Epithelial cell of proximal tubule (primary cell): Measurements from ENCODE around the gene KANSL3. TPM values are rescaled to one million over a fixed set of nuclear protein-coding genes. Genes with fewer than 3 reads are reported as not detected.
A peak's percentile ranks its signal among the peaks of the same experiment; 100 is the strongest.

Experiments used
- DNase-seq: peaks from one replicate; pipeline ENCODE4 v3.0.0-alpha.2; 2011; ENCODE audit warnings: low read depth
- H3K4me3 ChIP-seq: 2 replicates; pipeline ENCODE4 v1.5.1; 2011; ENCODE audit warnings: low read depth, mild to moderate bottlenecking, low read length
- CTCF ChIP-seq: conservative IDR thresholded peaks from 2 replicates; pipeline ENCODE4 v1.5.1; 2012; ENCODE audit warnings: low read depth, mild to moderate bottlenecking, low read length
- total RNA-seq: library from RNA; depleted of rRNA; stranded (reverse); fragments of >200 nt; gene quantifications from 2 replicates; pipeline ENCODE4 v1.2.3, GENCODE V29; 2015

KANSL3 gene
- total RNA-seq, 1 donor from 2014 or later = 24.0 TPM

- H3K4me3 ChIP-seq = no peak overlapping the region
- TF ChIP-seq CTCF = no peak
- no peak for DNase-seq
Observed at GRCh38 chr2:96622544-96622943, 15.6 kb downstream of the KANSL3 start.

DNA sequence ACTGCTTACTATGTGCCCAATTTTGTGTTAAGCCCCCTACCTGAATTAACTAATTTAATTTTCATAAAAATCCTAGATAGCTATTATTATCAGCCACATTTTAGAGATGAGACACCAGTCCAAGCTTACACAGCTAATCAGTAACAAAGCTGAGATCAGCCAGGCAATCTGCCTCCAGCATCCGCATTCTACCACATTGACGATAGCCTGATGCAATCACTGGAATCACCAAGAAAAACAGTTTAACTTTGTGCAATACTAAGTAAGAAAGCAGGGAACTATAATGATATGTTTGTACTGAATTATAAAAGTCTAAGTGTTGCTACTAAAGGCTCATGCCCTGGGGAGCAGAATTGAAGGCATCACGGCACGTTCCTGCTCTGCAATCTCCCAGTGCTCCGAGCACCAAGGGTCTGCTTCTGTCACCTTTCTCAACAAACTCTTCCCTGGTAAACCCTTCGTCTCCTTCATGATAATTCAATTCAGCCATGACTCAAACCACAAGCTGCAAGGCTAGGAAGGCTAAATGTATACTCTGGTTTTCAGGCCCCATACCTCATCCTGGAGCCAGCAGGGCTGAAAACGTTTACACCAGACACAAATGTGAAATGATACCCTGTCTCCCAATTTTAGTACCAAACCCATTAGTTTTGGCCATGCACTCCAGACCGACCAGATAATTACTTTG, 19.4 kb downstream of the KANSL3 start:
- TF ChIP-seq CTCF = no peak
- DNase-seq = peak; percentile 76
- no peak overlapping the region for H3K4me3 ChIP-seq

- no peak for TF ChIP-seq CTCF
- no peak overlapping the region for H3K4me3 ChIP-seq
- DNase-seq = no peak
Observed at GRCh38 chr2:96617012-96617411, 21.1 kb downstream of the KANSL3 start.

- no peak for DNase-seq
- no peak for TF ChIP-seq CTCF
- H3K4me3 ChIP-seq = no peak overlapping the region
Observed at GRCh38 chr2:96616535-96616934, 21.6 kb downstream of the KANSL3 start.

GRCh38 chr2:96616128-96616527, 22.0 kb downstream of the KANSL3 start:
- no peak for DNase-seq
- no peak overlapping the region for H3K4me3 ChIP-seq
- no peak for TF ChIP-seq CTCF

DNA sequence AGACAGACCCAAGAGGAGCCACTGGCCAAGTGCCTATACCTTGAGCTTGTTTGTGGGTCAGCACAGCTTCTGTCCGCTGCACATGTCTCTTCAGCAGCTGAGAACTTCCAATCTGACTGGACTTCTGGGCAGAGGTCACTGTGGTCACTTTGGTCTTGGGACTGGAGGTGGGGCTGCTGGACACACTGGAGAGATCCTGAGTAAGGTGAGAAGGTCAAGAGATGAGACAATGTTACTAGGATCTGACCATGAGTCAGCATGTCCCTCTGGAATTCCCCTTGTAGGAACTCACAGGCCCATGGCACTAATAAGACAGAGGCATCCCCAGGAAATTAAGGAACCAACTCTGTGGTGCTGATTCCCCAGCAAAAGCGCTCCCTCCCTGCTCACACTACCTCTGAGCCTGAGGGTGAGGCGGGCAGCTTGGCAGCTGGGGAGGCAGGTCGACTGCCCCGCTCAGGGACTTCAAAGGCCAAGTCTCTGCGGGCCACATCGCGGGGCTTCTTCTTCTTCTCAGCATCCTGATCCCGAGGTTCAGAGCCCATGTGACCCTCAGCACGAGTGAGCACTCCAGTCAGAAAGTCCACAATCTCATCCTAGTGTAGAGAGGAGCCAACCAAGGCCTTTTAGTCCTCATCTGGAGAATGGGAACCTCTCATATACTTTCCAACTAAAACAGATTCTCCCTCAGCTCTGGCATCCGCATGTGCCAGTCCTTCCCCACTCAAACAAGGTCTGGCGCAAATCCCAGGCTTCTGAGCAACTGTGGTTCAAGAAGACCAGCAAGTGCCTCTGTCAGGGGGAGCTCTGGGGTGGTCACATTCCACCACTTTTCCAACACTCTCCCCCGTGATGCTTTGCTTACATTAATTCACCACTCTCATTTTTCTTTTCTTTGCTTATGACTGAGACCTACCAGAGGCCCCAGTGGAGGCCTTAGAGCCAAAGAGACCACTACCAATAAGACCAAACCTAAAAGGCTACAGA, 29.4 kb downstream of the KANSL3 start:
- DNase-seq = peak; percentile 82
- no peak for TF ChIP-seq CTCF

More for the DNA sequence above, 29.4 kb downstream of the KANSL3 start:
- H3K4me3 ChIP-seq = no peak overlapping the region
